HCT116 (cell line): Measurements from ENCODE around the gene TNFRSF12A. TPM values are rescaled to one million over a fixed set of nuclear protein-coding genes. Genes with fewer than 3 reads are reported as not detected.
A peak's percentile ranks its signal among the peaks of the same experiment; 100 is the strongest.

Experiments used
- ATAC-seq: fragments of 200-7000 bp; cut with Tn5 transposase; 2 replicates; pipeline ENCODE4 v1.9.1; 2020; ENCODE audit warnings: mild to moderate bottlenecking, moderate library complexity
- BruUV-seq: library from RNA; stranded (reverse); fragments of 400-500 nt; replicated peaks from 2 replicates; lab custom pipeline; 2021; lab: Mats Ljungman, UMichigan
- CTCF ChIA-PET: fragments of 300-600 bp; sonication (Branson Sonifier 250); formaldehyde crosslinking; loops from one replicate; lab custom pipeline; 2021; ENCODE audit warnings: antibody characterized with exemption; lab: Charles Lee
- POLR2A ChIA-PET: fragments of 300-600, 350-600 bp; sonication (Branson Sonifier 250); formaldehyde crosslinking; loops from one replicate; lab custom pipeline; 2021; ENCODE audit warnings: antibody characterized with exemption; lab: Charles Lee
- RAD21 ChIA-PET, 2 experiments: fragments of 300-600 bp; sonication (Branson Sonifier 250); formaldehyde crosslinking; loops; one replicate each; lab custom pipeline; 2023; ENCODE audit warnings: low total read pairs in 2 of 2; ENCODE audit not compliant: uncharacterized antibody in 2 of 2, unreplicated experiment in 2 of 2, low non-redundant PET in 1 of 2; lab: Charles Lee
- DNase-seq: peaks from one replicate; pipeline ENCODE4 v3.0.0-alpha.2; 2010; ENCODE audit warnings: low read depth, low spot score
- H2AFZ ChIP-seq: fragments of 200-600 bp; shearing (Covaris generic), sonication (generic); 2 replicates; pipeline ENCODE4 v1.6.1; 2017; ENCODE audit warnings: low read depth, mixed run types, mixed read lengths, antibody characterized with exemption, low read length; ENCODE audit not compliant: poor library complexity, severe bottlenecking
- H3K27ac ChIP-seq: 2 replicates; pipeline ENCODE4 v1.5.1; 2012; ENCODE audit warnings: low read depth, low read length
- H3K27me3 ChIP-seq: fragments of 200-600 bp; sonication (generic); 2 replicates; pipeline ENCODE4 v1.6.1; 2016; ENCODE audit warnings: mixed run types, low read length, mixed read lengths; ENCODE audit not compliant: insufficient read depth
- H3K36me3 ChIP-seq, 2 experiments: fragments of 200-500 bp in 1 of 2; fragments of 200-600 bp in 1 of 2; sonication (Bioruptor generic) in 1 of 2; sonication (generic) in 1 of 2; 2 replicates each; pipeline versions ENCODE4 v1.5.1 to v1.6.1; 2014 to 2016; ENCODE audit warnings: low read length in 2 of 2, inconsistent platforms in 1 of 2, mixed read lengths in 1 of 2, mixed run types in 1 of 2; ENCODE audit not compliant: insufficient read depth in 2 of 2, control insufficient read depth in 1 of 2
- H3K4me1 ChIP-seq, 2 experiments: fragments of 200-600 bp in 1 of 2; sonication (generic) in 1 of 2; 2 replicates each; pipeline versions ENCODE4 v1.5.1 to v1.6.1; 2012 to 2017; ENCODE audit warnings: low read length in 2 of 2, inconsistent platforms in 1 of 2, mild to moderate bottlenecking in 1 of 2, mixed read lengths in 1 of 2, mixed run types in 1 of 2, moderate library complexity in 1 of 2; ENCODE audit not compliant: insufficient read depth in 2 of 2, control insufficient read depth in 1 of 2
- H3K4me2 ChIP-seq: fragments of 200-600 bp; sonication (generic); 2 replicates; pipeline ENCODE4 v1.6.1; 2017; ENCODE audit warnings: mixed run types, low read length, mixed read lengths
- H3K4me3 ChIP-seq, 2 experiments: fragments of 200-600 bp in 1 of 2; sonication (generic) in 1 of 2; replicated peaks in 1 of 2; 2 replicates each; pipeline ENCODE4 v1.5.1; 2011 to 2016; ENCODE audit warnings: low read length in 2 of 2, control low read depth in 1 of 2, low read depth in 1 of 2, mild to moderate bottlenecking in 1 of 2, mixed read lengths in 1 of 2, mixed run types in 1 of 2
- H3K79me2 ChIP-seq: fragments of 200-600 bp; sonication (generic); 2 replicates; pipeline ENCODE4 v1.6.1; 2017; ENCODE audit warnings: mild to moderate bottlenecking, mixed run types, low read length, moderate library complexity, mixed read lengths; ENCODE audit not compliant: insufficient read depth
- H3K9ac ChIP-seq: fragments of 200-600 bp; sonication (generic); 2 replicates; pipeline ENCODE4 v1.6.1; 2016; ENCODE audit warnings: low read length, mixed read lengths
- H3K9me2 ChIP-seq: fragments of 200-600 bp; sonication (generic), shearing (Covaris generic); 2 replicates; pipeline ENCODE4 v1.6.1; 2017; ENCODE audit warnings: mixed run types, mild to moderate bottlenecking, moderate library complexity; ENCODE audit not compliant: insufficient read depth
- H3K9me3 ChIP-seq, 2 experiments: fragments of 200-500 bp in 1 of 2; fragments of 200-600 bp in 1 of 2; sonication (Bioruptor generic) in 1 of 2; sonication (generic) in 1 of 2; 2 replicates each; pipeline ENCODE4 v1.6.1; 2014 to 2017; ENCODE audit warnings: low read length in 2 of 2, mixed read lengths in 2 of 2, inconsistent platforms in 1 of 2, low read depth in 1 of 2, mild to moderate bottlenecking in 1 of 2, mixed run types in 1 of 2, moderate library complexity in 1 of 2; ENCODE audit not compliant: control insufficient read depth in 1 of 2, insufficient read depth in 1 of 2
- H4K20me1 ChIP-seq: fragments of 200-600 bp; sonication (generic), shearing (Covaris generic); 2 replicates; pipeline ENCODE4 v1.6.1; 2017; ENCODE audit warnings: mixed run types, mild to moderate bottlenecking, moderate library complexity; ENCODE audit not compliant: insufficient read depth
- ATF3 ChIP-seq: IDR thresholded peaks from 2 replicates; pipeline ENCODE4 v1.6.1; 2012
- CBX3 ChIP-seq: IDR thresholded peaks from 2 replicates; pipeline ENCODE4 v1.6.1; 2012; ENCODE audit warnings: low read depth
- CEBPB ChIP-seq: IDR thresholded peaks from 2 replicates; pipeline ENCODE4 v1.6.1; 2012; ENCODE audit warnings: low read depth
- REST ChIP-seq: IDR thresholded peaks from 2 replicates; pipeline ENCODE4 v1.6.1; 2012; ENCODE audit warnings: low read depth
- SIN3A ChIP-seq: IDR thresholded peaks from 2 replicates; pipeline ENCODE4 v1.6.1; 2012; ENCODE audit warnings: low read depth
- SP1 ChIP-seq: IDR thresholded peaks from 2 replicates; pipeline ENCODE4 v1.6.1; 2012; ENCODE audit warnings: low read depth
- SRF ChIP-seq: IDR thresholded peaks from 2 replicates; pipeline ENCODE4 v1.6.1; 2012; ENCODE audit warnings: low read depth
- TCF7L2 ChIP-seq: IDR thresholded peaks from 2 replicates; pipeline ENCODE4 v1.7.0; 2011; ENCODE audit warnings: borderline replicate concordance, inconsistent platforms; ENCODE audit not compliant: insufficient read depth, insufficient read length; ENCODE audit errors: extremely low read depth
- YY1 ChIP-seq: IDR thresholded peaks from 2 replicates; pipeline ENCODE4 v1.6.1; 2011; ENCODE audit warnings: low read length, low read depth, moderate library complexity, mild to moderate bottlenecking; ENCODE audit not compliant: insufficient replicate concordance; ENCODE audit errors: extremely low read depth
- ZBTB33 ChIP-seq: IDR thresholded peaks from 2 replicates; pipeline ENCODE4 v1.6.1; 2011; ENCODE audit warnings: mild to moderate bottlenecking, low read length, moderate library complexity; ENCODE audit not compliant: insufficient replicate concordance; ENCODE audit errors: extremely low read depth
- ZFX ChIP-seq: fragments of 450-650 bp; IDR thresholded peaks from 2 replicates; pipeline ENCODE4 v1.6.1; 2017
- intact Hi-C: fragments of 100-400 bp; cut with micrococcal nuclease; formaldehyde crosslinking; loops from 2 replicates; pipeline ENCODE4 v1.10.0; 2022
- total RNA-seq: library from RNA; stranded (reverse); gene quantifications from one replicate; pipeline ENCODE4 v1.2.1, GENCODE V29; 2021; ENCODE audit not compliant: unreplicated experiment

TNFRSF12A gene
- total RNA-seq, 1 experiment from 2014 or later, result 188 TPM

- no TSS peak for BruUV-seq
- POLR2A ChIA-PET, result no interaction called here
Measured at GRCh38 chr16:2975161-2975795, 44.9 kb upstream of the TNFRSF12A start.

GRCh38 chr16:2976201-2976600 is 44.0 kb upstream of the TNFRSF12A start:
- no peaks in the 10 kb centered on the region for H3K9me2 ChIP-seq
- DNase-seq (no peak), ATAC-seq (no peak)
- H3K4me2 ChIP-seq, result no peak overlapping the region
- POLR2A ChIA-PET, result interaction anchor here (0.8 kb wide), 1 partner anchor 64 kb away, joined by 3 read pairs; the partner anchor contains the start of gene FLYWCH1
- H3K27ac ChIP-seq, result no peak overlapping the region; the same call in 1 of the 2 replicates
- H3K79me2 ChIP-seq, result peaks cover 68% of the 10 kb centered on the region
- H3K4me3 ChIP-seq, result no peak overlapping the region
- RAD21 ChIA-PET, result no interaction called here
- H4K20me1 ChIP-seq, result peaks cover 6% of the 10 kb centered on the region; the same call in 1 of the 2 replicates
- CTCF ChIA-PET, result no interaction called here
- H3K27me3 ChIP-seq, result no peaks in the 10 kb centered on the region
- peaks cover 5 to 40% of the 10 kb centered on the region in 2 experiments; a peak in 3 of 4 replicates for H3K36me3 ChIP-seq
- BruUV-seq, result no TSS peak
- peaks cover 8 to 29% of the 10 kb centered on the region in 2 experiments; a peak in 3 of 4 replicates for H3K4me1 ChIP-seq
- H2AFZ ChIP-seq, result no peak overlapping the region
- no peak overlapping the region for H3K9ac ChIP-seq
- no peaks in the 10 kb centered on the region for H3K9me3 ChIP-seq
- intact Hi-C loops, result no loop called here
- TF ChIP-seq YY1 (no peak), SP1 (no peak), SRF (no peak), CEBPB (no peak), SIN3A (no peak), REST (no peak), TCF7L2 (no peak), CBX3 (no peak), ATF3 (no peak), ZFX (no peak)

More at GRCh38 chr16:2975161-2975795, 44.9 kb upstream of the TNFRSF12A start:
- intact Hi-C loops, result no loop called here
- H3K4me1 ChIP-seq, result peaks cover 11 to 30% of the 10 kb centered on the region in 2 experiments; a peak in 3 of 4 replicates
- H4K20me1 ChIP-seq, result peaks cover 6% of the 10 kb centered on the region; the same call in 1 of the 2 replicates
- no peak for DNase-seq
- no peak overlapping the region for H3K4me2 ChIP-seq
- H3K4me3 ChIP-seq, result no peak overlapping the region
- H3K36me3 ChIP-seq, result peaks cover 5 to 40% of the 10 kb centered on the region in 2 experiments; a peak in 3 of 4 replicates
- peak overlapping the region; percentile 8; the same call in 1 of the 2 replicates for H3K27ac ChIP-seq
- peaks cover 77% of the 10 kb centered on the region for H3K79me2 ChIP-seq
- no peak for ATAC-seq
- no peaks in the 10 kb centered on the region for H3K27me3 ChIP-seq
- H2AFZ ChIP-seq, result no peak overlapping the region
- H3K9me3 ChIP-seq, result no peaks in the 10 kb centered on the region
- ChIA-PET CTCF (no interaction called here), RAD21 (no interaction called here)
- no peaks in the 10 kb centered on the region for H3K9me2 ChIP-seq
- TF ChIP-seq ZBTB33 (no peak), ZFX (no peak)
- H3K9ac ChIP-seq, result no peak overlapping the region
